WTC11 (cell line): ENCODE measurements around the gene FATE1.

Source experiments
- ATF3 ChIP-seq: sonication (generic); formaldehyde crosslinking; conservative IDR thresholded peaks from 2 replicates; pipeline ENCODE4 v1.8.1; 2022; ENCODE audit warnings: mild to moderate bottlenecking, missing genetic modification reagents
- CBFB ChIP-seq: sonication (generic); formaldehyde crosslinking; IDR thresholded peaks from 2 replicates; pipeline ENCODE4 v1.8.1; 2022; ENCODE audit warnings: mild to moderate bottlenecking, low read depth, missing genetic modification reagents
- CTCF ChIP-seq: fragments of 200-600 bp; IDR thresholded peaks from 2 replicates; pipeline ENCODE4 v1.8.0; 2022; ENCODE audit warnings: antibody characterized with exemption
- STAT6 ChIP-seq: sonication (generic); formaldehyde crosslinking; conservative IDR thresholded peaks from 2 replicates; pipeline ENCODE4 v1.8.1; 2023; ENCODE audit warnings: mild to moderate bottlenecking, low read depth, missing genetic modification reagents, moderate library complexity
- TCF7 ChIP-seq: sonication (generic); formaldehyde crosslinking; IDR thresholded peaks from 2 replicates; pipeline ENCODE4 v1.8.0; 2022; ENCODE audit warnings: mild to moderate bottlenecking, low read depth, missing genetic modification reagents, moderate library complexity

GRCh38 chrX:151736685-151737084, 20.9 kb downstream of the FATE1 start:
- TF ChIP-seq CTCF (no peak), ATF3 (CRISPR knock-in tag) (no peak), CBFB (no peak), TCF7 (CRISPR knock-in tag) (no peak), STAT6 (CRISPR knock-in tag) (no peak)
